K562 (cell line): ENCODE measurements around the gene SSBP1. TPM values are rescaled to one million over a fixed set of nuclear protein-coding genes. Genes with fewer than 3 reads are reported as not detected.

Experiments
- ATAC-seq: fragments of 200-7000 bp; cut with Tn5 transposase; 3 replicates; pipeline ENCODE4 v1.9.1; 2020; ENCODE audit warnings: moderate library complexity
- BruUV-seq: library from RNA; stranded (reverse); fragments of 400-500 nt; replicated peaks from 2 replicates; lab custom pipeline; 2021; lab: Mats Ljungman, UMichigan
- CTCF ChIA-PET: fragments of 300-600 bp; formaldehyde crosslinking; extraction: SDS; loops from one replicate; lab custom pipeline; 2021; ENCODE audit warnings: low intra/inter-chr PET ratio; lab: Yijun Ruan, JAX
- POLR2A ChIA-PET: fragments of 300-600, 350-650 bp; sonication (Branson Sonifier 250); formaldehyde crosslinking; extraction: SDS; loops from one replicate; lab custom pipeline; 2021; ENCODE audit warnings: antibody characterized with exemption, inconsistent platforms; lab: Yijun Ruan, JAX
- DNase-seq, 4 experiments: peaks; one replicate each; pipeline versions ENCODE4 v3.0.0 to v3.0.0-alpha.2; 2011 to 2018; ENCODE audit warnings: low spot score in 3 of 4, mixed read lengths in 3 of 4; ENCODE audit errors: extremely low read depth in 1 of 4
- FAIRE-seq: peaks from 2 replicates; lab custom pipeline; 2011; peaks lifted over from hg19 to GRCh38; lab: Jason Lieb, UNC
- H2AFZ ChIP-seq: 2 replicates; pipeline ENCODE4 v1.6.0; 2011; ENCODE audit warnings: low read depth, low read length, control low read depth, inconsistent platforms
- H3K27ac ChIP-seq: fragments of 200-600 bp; 3 replicates; pipeline ENCODE4 v1.8.0; 2011; ENCODE audit warnings: low read depth, mild to moderate bottlenecking, control low read depth, inconsistent platforms, low read length, moderate library complexity, mixed read lengths; ENCODE audit errors: extremely low read depth
- H3K27me3 ChIP-seq, 2 experiments: fragments of 300-600 bp in 1 of 2; 2 replicates in 1 of 2; 3 replicates in 1 of 2; pipeline versions ENCODE4 v1.6.0 to v1.8.0; 2011; ENCODE audit warnings: inconsistent platforms in 2 of 2, low read length in 2 of 2, mild to moderate bottlenecking in 1 of 2, mixed read lengths in 1 of 2, moderate library complexity in 1 of 2; ENCODE audit not compliant: control insufficient read depth in 2 of 2, insufficient read depth in 2 of 2
- H3K36me3 ChIP-seq: fragments of 300-600 bp; 3 replicates; pipeline ENCODE4 v1.8.0; 2011; ENCODE audit warnings: mild to moderate bottlenecking, low read length, inconsistent platforms; ENCODE audit not compliant: control insufficient read depth, insufficient read depth
- H3K4me1 ChIP-seq, 2 experiments: fragments of 200-600 bp in 1 of 2; replicated peaks in 1 of 2; 2 replicates in 1 of 2; 3 replicates in 1 of 2; pipeline versions ENCODE4 v1.5.1 to v1.8.0; 2011; ENCODE audit warnings: inconsistent platforms in 2 of 2, low read length in 2 of 2, mild to moderate bottlenecking in 1 of 2, mixed read lengths in 1 of 2, moderate library complexity in 1 of 2; ENCODE audit not compliant: control insufficient read depth in 2 of 2, insufficient read depth in 2 of 2
- H3K4me2 ChIP-seq: 2 replicates; pipeline ENCODE4 v1.6.1; 2011; ENCODE audit warnings: low read length, control low read depth, inconsistent platforms, mixed read lengths; ENCODE audit not compliant: insufficient read depth
- H3K4me3 ChIP-seq: fragments of 200-600 bp; sonication (generic), shearing (Covaris generic); 2 replicates; pipeline ENCODE4 v1.5.1; 2016; ENCODE audit warnings: control low read depth, inconsistent platforms
- H3K79me2 ChIP-seq: fragments of 200-600 bp; 3 replicates; pipeline ENCODE4 v1.8.0; 2011; ENCODE audit warnings: low read length, inconsistent platforms; ENCODE audit not compliant: control insufficient read depth, insufficient read depth
- H3K9ac ChIP-seq, 2 experiments: 2 replicates each; pipeline versions ENCODE4 v1.6.0 to v1.6.1; 2011; ENCODE audit warnings: low read depth in 2 of 2, low read length in 2 of 2, control low read depth in 1 of 2, inconsistent platforms in 1 of 2, mild to moderate bottlenecking in 1 of 2, mixed read lengths in 1 of 2; ENCODE audit not compliant: insufficient read depth in 1 of 2
- H3K9me1 ChIP-seq: one replicate; pipeline ENCODE4 v1.6.0; 2011; ENCODE audit warnings: inconsistent platforms, mild to moderate bottlenecking, low read length, moderate library complexity; ENCODE audit not compliant: control insufficient read depth, insufficient read depth
- H3K9me3 ChIP-seq: replicated peaks from 2 replicates; pipeline ENCODE4 v1.5.1; 2011; ENCODE audit warnings: low read depth, low read length, inconsistent platforms; ENCODE audit not compliant: control insufficient read depth, insufficient read depth
- H4K20me1 ChIP-seq: replicated peaks from 2 replicates; pipeline ENCODE4 v1.6.1; 2011; ENCODE audit warnings: low read length, inconsistent platforms, mixed read lengths; ENCODE audit not compliant: control insufficient read depth, insufficient read depth
- BRD9 ChIP-seq: fragments of 450-650 bp; IDR thresholded peaks from 2 replicates; pipeline ENCODE4 v1.6.1; 2018; ENCODE audit warnings: low read depth; ENCODE audit not compliant: partially characterized antibody
- CBFA2T2 ChIP-seq: fragments of 450-650 bp; conservative IDR thresholded peaks from 2 replicates; pipeline ENCODE4 v1.6.1; 2017; ENCODE audit warnings: mild to moderate bottlenecking
- CCAR2 ChIP-seq: fragments of 200-400 bp; formaldehyde crosslinking; IDR thresholded peaks from 2 replicates; pipeline ENCODE4 v1.6.1; 2017; ENCODE audit warnings: mild to moderate bottlenecking, low read depth, low read length
- ETS2 ChIP-seq: IDR thresholded peaks from 2 replicates; pipeline ENCODE4 v1.6.1; 2016; ENCODE audit warnings: borderline replicate concordance, missing genetic modification characterization, mild to moderate bottlenecking, moderate library complexity, missing compliant biosample characterization; ENCODE audit not compliant: poor library complexity, severe bottlenecking
- GATA2 ChIP-seq: sonication (generic); formaldehyde crosslinking; IDR thresholded peaks from 2 replicates; pipeline ENCODE4 v1.4.0; 2020; ENCODE audit warnings: mild to moderate bottlenecking, missing genetic modification reagents
- HDAC1 ChIP-seq, 2 experiments: fragments of 450-650 bp; IDR thresholded peaks; 2 replicates each; pipeline ENCODE4 v1.6.1; 2016 to 2017; ENCODE audit warnings: inconsistent platforms in 1 of 2, mild to moderate bottlenecking in 1 of 2, moderate library complexity in 1 of 2
- MYC ChIP-seq, 2 experiments: fragments of 250-450 bp in 1 of 2; sonication (Bioruptor Pico) in 1 of 2; IDR thresholded peaks; 2 replicates each; pipeline versions ENCODE4 v1.5.1 to v1.6.1; 2012 to 2021; ENCODE audit warnings: low read depth in 2 of 2, borderline replicate concordance in 1 of 2, improper control_type of control experiment in 1 of 2, low read length in 1 of 2, mild to moderate bottlenecking in 1 of 2, moderate library complexity in 1 of 2
- POU5F1 ChIP-seq: fragments of 150-350 bp; IDR thresholded peaks from 2 replicates; pipeline ENCODE4 v1.6.1; 2014; ENCODE audit warnings: borderline replicate concordance, low read length, low read depth, mild to moderate bottlenecking; ENCODE audit not compliant: partially characterized antibody
- TBL1XR1 ChIP-seq, 2 experiments: IDR thresholded peaks; 2 replicates each; pipeline ENCODE4 v1.6.1; 2012; ENCODE audit warnings: improper control_type of control experiment in 2 of 2, low read length in 2 of 2, mild to moderate bottlenecking in 1 of 2
- TBP ChIP-seq: optimal IDR thresholded peaks from 2 replicates; pipeline ENCODE3; 2011; ENCODE audit warnings: low read depth, low read length, improper control_type of control experiment
- ZBTB17 ChIP-seq: fragments of 450-650 bp; formaldehyde crosslinking; IDR thresholded peaks from 2 replicates; pipeline ENCODE4 v1.4.0; 2020; ENCODE audit warnings: mild to moderate bottlenecking
- ZBTB5 ChIP-seq: fragments of 450-650 bp; IDR thresholded peaks from 2 replicates; pipeline ENCODE4 v1.6.1; 2017; ENCODE audit warnings: antibody characterized with exemption
- ZMIZ1 ChIP-seq, 2 experiments: fragments of 150-350 bp in 1 of 2; IDR thresholded peaks; 2 replicates each; pipeline ENCODE4 v1.6.1; 2012 to 2016; ENCODE audit warnings: low read depth in 2 of 2, low read length in 2 of 2, mild to moderate bottlenecking in 1 of 2, moderate library complexity in 1 of 2
- WGBS: fragments of 100-300 bp; shearing (Covaris generic); methylation state at CpG from one replicate; pipeline ENCODE4 v1.1.6; 2016; ENCODE audit warnings: low coverage, mixed read lengths; ENCODE audit not compliant: insufficient coverage; ENCODE audit errors: missing lambda C conversion rate; 5-methylcytosine and 5-hydroxymethylcytosine counted together
- in situ Hi-C: fragments of 300-500 bp; cut with MboI; formaldehyde crosslinking; loops from 4 replicates; pipeline ENCODE4 v1.15.0; 2018; ENCODE audit warnings: inconsistent platforms, mixed read lengths
- intact Hi-C: fragments of 100-400 bp; cut with micrococcal nuclease; formaldehyde crosslinking; loops from 2 replicates; pipeline ENCODE4 v1.14.2; 2022
- polyA plus RNA-seq, 8 experiments: library from polyadenylated mRNA; depleted of rRNA in 4 of 8; stranded (reverse) in 5 of 8; unstranded in 3 of 8; fragments of >200 nt; fragmentation: Nextera tagmentation in 2 of 8; fragmentation: Illumina TruSeq in 1 of 8; extraction: Ambion mirVana in 2 of 8; extraction: Trizol in 1 of 8; gene quantifications; 2 replicates each; pipeline versions ENCODE4 v1.2.1 to v1.2.3, GENCODE V29; 2011 to 2014; ENCODE audit warnings: inconsistent platforms in 1 of 8, missing spikeins in 1 of 8
- total RNA-seq, 7 experiments: library from RNA; depleted of rRNA in 6 of 7; stranded (reverse); fragments of >200 nt in 6 of 7; fragmentation: Illumina TruSeq in 2 of 7; extraction: Trizol in 2 of 7; gene quantifications; 2 replicates each; pipeline versions ENCODE4 v1.2.1 to v1.2.3, GENCODE V29; 2011 to 2021; ENCODE audit warnings: low replicate concordance in 1 of 7

Gene SSBP1
- total and polyA plus RNA-seq, 9 of the 15 experiments (the other 6 are each of a cell fraction or from before 2014, with no cell fraction given), result 404 to 1,996 (median 835) TPM

- no peak for TF ChIP-seq ZMIZ1 (IDR thresholded peaks at IDR 0.05; ENCODE audit: low read depth in 2 of 2, low read length in 2 of 2)
- no peak for TF ChIP-seq GATA2 (CRISPR knock-in tag)
Observed at GRCh38 chr7:141702892-141703291, 35.3 kb upstream of the SSBP1 start (continued).

GRCh38 chr7:141704112-141704511 is 34.0 kb upstream of the SSBP1 start:
- Histone ChIP-seq H4K20me1 (no peaks in the 10 kb centered on the region; the same call in 1 of the 2 replicates), H3K36me3 (no peaks in the 10 kb centered on the region), H3K9me1 (no peaks in the 10 kb centered on the region), H3K79me2 (no peaks in the 10 kb centered on the region), H3K9ac (no peak overlapping the region), H3K27me3 (peaks cover 45 to 62% of the 10 kb centered on the region in 2 experiments), H3K9me3 (no peaks in the 10 kb centered on the region), H3K4me3 (no peak overlapping the region), H2AFZ (no peak overlapping the region), H3K4me1 (peaks cover 0 to 10% of the 10 kb centered on the region in 2 experiments; a peak in 2 of 5 replicates), H3K27ac (no peak overlapping the region), H3K4me2 (no peak overlapping the region)
- BruUV-seq, result no TSS peak
- in situ Hi-C loops, result no loop called here
- intact Hi-C loops, result no loop called here
- ATAC-seq, result no peak
- ChIA-PET POLR2A (no interaction called here), CTCF (no interaction called here)
- no peak for FAIRE-seq
- no peak for DNase-seq
- 13% methylated on average over 3 of the region's 3 CpGs for WGBS
- TF ChIP-seq TBL1XR1 (IDR thresholded peaks at IDR 0.05; ENCODE audit: low read length in 2 of 2), result no peak
- no peak for TF ChIP-seq HDAC1 (IDR thresholded peaks at IDR 0.05)
- TF ChIP-seq ZBTB5, result no peak
- TF ChIP-seq BRD9, result no peak
- no peak for TF ChIP-seq TBP
- no peak for TF ChIP-seq MYC (IDR thresholded peaks at IDR 0.05; ENCODE audit: low read depth, low read length)
- TF ChIP-seq MYC (CRISPR knock-in tag; IDR thresholded peaks at IDR 0.05; ENCODE audit: borderline replicate concordance, low read depth), result no peak
- TF ChIP-seq ZBTB17 (CRISPR knock-in tag), result no peak
- no peak for TF ChIP-seq POU5F1
- TF ChIP-seq CBFA2T2, result no peak
- no peak for TF ChIP-seq ETS2 (tag)
- no peak for TF ChIP-seq CCAR2
